ENCODE measurements around the gene PDCL2. TPM values are rescaled to one million over a fixed set of nuclear protein-coding genes. Genes with fewer than 3 reads are reported as not detected.
"Not testable (repeated sequence)": the region's sequence is repeated elsewhere in the genome, so short reads cannot be mapped to it uniquely, and the experiment has no call there.

PDCL2 gene
- total and polyA plus RNA-seq, 2 donors (not counting 1 experiment from before 2014, with no cell fraction given) = not detected

- Histone ChIP-seq H3K4me1 (ENCODE audit: control insufficient read depth in 2 of 2, insufficient read depth in 2 of 2, low read length in 2 of 2) (no peaks in the 10 kb centered on the region), H3K36me3 (replicated peaks in 1 of 2; ENCODE audit: control extremely low read depth in 1 of 2, control insufficient read depth in 1 of 2, extremely low read depth in 1 of 2, insufficient read depth in 2 of 2, low read length in 1 of 2) (no peaks in the 10 kb centered on the region), H3K27me3 (replicated peaks in 1 of 4; ENCODE audit: control extremely low read depth in 1 of 4, control insufficient read depth in 3 of 4, insufficient read depth in 4 of 4, low read length in 3 of 4) (no peaks in the 10 kb centered on the region), H3K79me2 (ENCODE audit: control insufficient read depth, insufficient read depth, low read length) (no peaks in the 10 kb centered on the region), H3K4me3 (ENCODE audit: control extremely low read depth in 1 of 5, extremely low read depth in 1 of 5, insufficient read depth in 1 of 5, low read depth in 2 of 5, low read length in 4 of 5) (no peak overlapping the region), H3K4me2 (replicated peaks; ENCODE audit: low read depth, low read length, poor library complexity, severe bottlenecking) (no peak overlapping the region), H3K9me3 (ENCODE audit: control extremely low read depth in 1 of 3, control insufficient read depth in 2 of 3, insufficient read depth in 1 of 3, low read length in 2 of 3) (peaks cover 0 to 6% (median 1%) of the 10 kb centered on the region in 3 donors), H3K9ac (ENCODE audit: low read length) (no peak overlapping the region), H2AFZ (ENCODE audit: insufficient read depth, low read depth, low read length, poor library complexity, severe bottlenecking) (no peak overlapping the region), H4K20me1 (ENCODE audit: control insufficient read depth, insufficient read depth, low read length, poor library complexity, severe bottlenecking) (no peaks in the 10 kb centered on the region), H3K27ac (ENCODE audit: low read length in 2 of 2) (no peak overlapping the region)
- Mint-ChIP-seq H3K9me3 (ENCODE audit: insufficient read depth) (peaks cover 2% of the 10 kb centered on the region), H3K27ac (no peak overlapping the region), H3K4me3 (no peak overlapping the region), H3K27me3 (peaks cover 14% of the 10 kb centered on the region), H3K4me1 (no peaks in the 10 kb centered on the region)
- TF ChIP-seq EZH2 (IDR thresholded peaks at IDR 0.05; ENCODE audit: borderline replicate concordance, insufficient read depth, low read depth, low read length, poor library complexity, severe bottlenecking) (no peak), CTCF (IDR thresholded peaks at IDR 0.05) (no peak)
- no peak for DNase-seq
- 91% methylated on average over 2 of the region's 2 CpGs for WGBS (ENCODE audit: insufficient coverage)
- ChIA-PET CTCF (no interaction called here), POLR2A (no interaction called here)
- ATAC-seq (ENCODE audit: low read depth) = no peak
- intact Hi-C loops (cut with micrococcal nuclease) = no loop called here
Observed at GRCh38 chr4:55588160-55588559, 3.9 kb downstream of the PDCL2 start.

GRCh38 chr4:55582773-55583172 is 9.3 kb downstream of the PDCL2 start:
- CTCF ChIA-PET; H3K4me2 ChIP-seq (replicated peaks; ENCODE audit: low read depth, low read length, poor library complexity, severe bottlenecking); H3K27me3 ChIP-seq (replicated peaks in 1 of 4; ENCODE audit: control extremely low read depth in 1 of 4, control insufficient read depth in 3 of 4, insufficient read depth in 4 of 4, low read length in 3 of 4); H3K4me3 ChIP-seq (ENCODE audit: control extremely low read depth in 1 of 5, extremely low read depth in 1 of 5, insufficient read depth in 1 of 5, low read depth in 2 of 5, low read length in 4 of 5); H3K27me3 Mint-ChIP-seq; intact Hi-C loops (cut with micrococcal nuclease); H3K27ac Mint-ChIP-seq; H3K4me3 Mint-ChIP-seq; DNase-seq; H3K27ac ChIP-seq (ENCODE audit: low read length in 2 of 2); H3K9me3 ChIP-seq (ENCODE audit: control extremely low read depth in 1 of 3, control insufficient read depth in 2 of 3, insufficient read depth in 1 of 3, low read length in 2 of 3); H3K4me1 ChIP-seq (ENCODE audit: control insufficient read depth in 2 of 2, insufficient read depth in 2 of 2, low read length in 2 of 2); H3K79me2 ChIP-seq (ENCODE audit: control insufficient read depth, insufficient read depth, low read length); H3K9ac ChIP-seq (ENCODE audit: low read length); H3K36me3 ChIP-seq (replicated peaks in 1 of 2; ENCODE audit: control extremely low read depth in 1 of 2, control insufficient read depth in 1 of 2, extremely low read depth in 1 of 2, insufficient read depth in 2 of 2, low read length in 1 of 2); ATAC-seq (ENCODE audit: low read depth); H4K20me1 ChIP-seq (ENCODE audit: control insufficient read depth, insufficient read depth, low read length, poor library complexity, severe bottlenecking); H3K9me3 Mint-ChIP-seq (ENCODE audit: insufficient read depth); POLR2A ChIA-PET; H2AFZ ChIP-seq (ENCODE audit: insufficient read depth, low read depth, low read length, poor library complexity, severe bottlenecking); H3K4me1 Mint-ChIP-seq: not testable (repeated sequence)
- no CpG with 5 or more reads among the region's 2 CpGs for WGBS (ENCODE audit: insufficient coverage)
